Endodermal cell (in vitro differentiated cells): ENCODE results near the gene RSPO3. TPM values are rescaled to one million over a fixed set of nuclear protein-coding genes. Genes with fewer than 3 reads are reported as not detected.

ENCODE experiments used
- DNase-seq: peaks from one replicate; pipeline ENCODE4 v3.0.0-alpha.2; 2017
- H3K27ac ChIP-seq: 2 replicates; pipeline ENCODE4 v1.5.1; 2013; ENCODE audit warnings: mild to moderate bottlenecking, low read depth, low read length, moderate library complexity
- H3K27me3 ChIP-seq: 2 replicates; pipeline ENCODE4 v1.6.1; 2013; ENCODE audit warnings: mild to moderate bottlenecking, low read length, moderate library complexity; ENCODE audit not compliant: insufficient read depth, control insufficient read depth, poor library complexity, severe bottlenecking
- H3K36me3 ChIP-seq: 2 replicates; pipeline ENCODE4 v1.7.0; 2013; ENCODE audit warnings: mild to moderate bottlenecking, low read length, moderate library complexity; ENCODE audit not compliant: control insufficient read depth, insufficient read depth
- H3K4me1 ChIP-seq: one replicate; pipeline ENCODE4 v1.7.0; 2013; ENCODE audit warnings: low read length; ENCODE audit not compliant: control insufficient read depth, insufficient read depth
- H3K4me3 ChIP-seq: 2 replicates; pipeline ENCODE4 v1.5.1; 2013; ENCODE audit warnings: mild to moderate bottlenecking, low read length, moderate library complexity
- H3K9ac ChIP-seq: 2 replicates; pipeline ENCODE4 v1.6.1; 2013; ENCODE audit warnings: mild to moderate bottlenecking, low read length, moderate library complexity; ENCODE audit not compliant: poor library complexity, severe bottlenecking; ENCODE audit errors: extremely low read depth
- H3K9me3 ChIP-seq: 2 replicates; pipeline ENCODE4 v1.6.1; 2013; ENCODE audit warnings: mild to moderate bottlenecking, low read length, moderate library complexity; ENCODE audit not compliant: control insufficient read depth
- H3K27ac Mint-ChIP-seq: 2 replicates; pipeline ENCODE4 v1.8.0; 2020; ENCODE audit warnings: mixed read lengths
- H3K27me3 Mint-ChIP-seq: 2 replicates; pipeline ENCODE4 v1.8.0; 2021; ENCODE audit warnings: mild to moderate bottlenecking, mixed read lengths; ENCODE audit not compliant: insufficient read depth
- H3K36me3 Mint-ChIP-seq: 2 replicates; pipeline ENCODE4 v1.8.0; 2020; ENCODE audit warnings: low read depth, mixed read lengths
- H3K4me1 Mint-ChIP-seq: 2 replicates; pipeline ENCODE4 v1.8.0; 2020; ENCODE audit warnings: mixed read lengths
- H3K4me3 Mint-ChIP-seq: 2 replicates; pipeline ENCODE4 v1.8.0; 2020; ENCODE audit warnings: mild to moderate bottlenecking, moderate library complexity, mixed read lengths
- H3K9me3 Mint-ChIP-seq: 2 replicates; pipeline ENCODE4 v1.8.0; 2020; ENCODE audit warnings: mild to moderate bottlenecking, mixed read lengths
- WGBS, 2 experiments: methylation state at CpG; one replicate each; pipeline versions ENCODE4 v1.1.5 to v1.1.7; 2013; ENCODE audit warnings: missing lambda C conversion rate in 2 of 2, mixed read lengths in 1 of 2; ENCODE audit not compliant: insufficient coverage in 1 of 2, insufficient read length in 1 of 2; 5-methylcytosine and 5-hydroxymethylcytosine counted together
- total RNA-seq, 2 donors: library from RNA; stranded (reverse); fragmentation: NEBNext Ultra II Directional in 1 of 2; extraction: Animal tissue kit (Norgen Biotek cat#: 25700) in 1 of 2; gene quantifications; 2 replicates in 1 of 2; 3 replicates in 1 of 2; pipeline ENCODE4 v1.2.1, GENCODE V29; 2021
- TF ChIP-seq, protein P1 (sequence below): fragments of 200-600 bp; sonication (generic); conservative IDR thresholded peaks from 2 replicates; pipeline ENCODE4 v1.5.0; 2021; ENCODE audit warnings: antibody characterized with exemption, mild to moderate bottlenecking

RSPO3 gene
- total RNA-seq, 2 donors from 2014 or later = 0.20 to 0.31 TPM

GRCh38 chr6:127079681-127080080, 38.8 kb upstream of the RSPO3 start:
- H3K27ac Mint-ChIP-seq = no peak overlapping the region
- H3K4me3 ChIP-seq = no peak overlapping the region
- no peaks in the 10 kb centered on the region for H3K36me3 ChIP-seq
- no peaks in the 10 kb centered on the region for H3K27me3 Mint-ChIP-seq
- no peak overlapping the region for H3K27ac ChIP-seq
- H3K4me3 Mint-ChIP-seq = no peak overlapping the region
- peaks cover 6% of the 10 kb centered on the region for H3K4me1 Mint-ChIP-seq
- no peaks in the 10 kb centered on the region for H3K9me3 Mint-ChIP-seq
- no peaks in the 10 kb centered on the region for H3K27me3 ChIP-seq
- DNase-seq = no peak
- no peaks in the 10 kb centered on the region for H3K36me3 Mint-ChIP-seq
- H3K9me3 ChIP-seq = no peaks in the 10 kb centered on the region
- TF ChIP-seq, protein P1, sequence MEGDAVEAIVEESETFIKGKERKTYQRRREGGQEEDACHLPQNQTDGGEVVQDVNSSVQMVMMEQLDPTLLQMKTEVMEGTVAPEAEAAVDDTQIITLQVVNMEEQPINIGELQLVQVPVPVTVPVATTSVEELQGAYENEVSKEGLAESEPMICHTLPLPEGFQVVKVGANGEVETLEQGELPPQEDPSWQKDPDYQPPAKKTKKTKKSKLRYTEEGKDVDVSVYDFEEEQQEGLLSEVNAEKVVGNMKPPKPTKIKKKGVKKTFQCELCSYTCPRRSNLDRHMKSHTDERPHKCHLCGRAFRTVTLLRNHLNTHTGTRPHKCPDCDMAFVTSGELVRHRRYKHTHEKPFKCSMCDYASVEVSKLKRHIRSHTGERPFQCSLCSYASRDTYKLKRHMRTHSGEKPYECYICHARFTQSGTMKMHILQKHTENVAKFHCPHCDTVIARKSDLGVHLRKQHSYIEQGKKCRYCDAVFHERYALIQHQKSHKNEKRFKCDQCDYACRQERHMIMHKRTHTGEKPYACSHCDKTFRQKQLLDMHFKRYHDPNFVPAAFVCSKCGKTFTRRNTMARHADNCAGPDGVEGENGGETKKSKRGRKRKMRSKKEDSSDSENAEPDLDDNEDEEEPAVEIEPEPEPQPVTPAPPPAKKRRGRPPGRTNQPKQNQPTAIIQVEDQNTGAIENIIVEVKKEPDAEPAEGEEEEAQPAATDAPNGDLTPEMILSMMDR = no peak
- H3K4me1 ChIP-seq = no peaks in the 10 kb centered on the region
- no peak overlapping the region for H3K9ac ChIP-seq

DNA sequence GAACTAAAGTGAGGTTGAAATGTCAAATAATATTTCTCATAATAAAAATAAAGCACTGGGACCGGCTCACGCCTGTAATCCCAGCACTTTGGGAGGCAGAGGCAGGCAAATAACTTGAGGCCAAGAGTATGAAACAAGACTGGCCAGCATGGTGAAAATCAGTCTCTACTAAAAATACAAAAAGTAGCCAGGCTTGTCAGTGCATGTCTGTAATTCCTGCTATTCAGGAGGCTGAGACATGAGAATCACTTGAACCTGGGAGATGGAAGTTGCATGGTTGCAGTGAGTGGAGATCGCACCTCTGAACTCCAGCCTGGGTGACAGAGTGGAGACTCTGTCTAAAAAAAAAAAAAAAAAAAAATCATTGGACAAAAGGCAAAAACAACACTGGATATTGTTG, 38.4 kb upstream of the RSPO3 start:
- Mint-ChIP-seq H3K27ac (no peak overlapping the region), H3K9me3 (no peaks in the 10 kb centered on the region), H3K4me3 (no peak overlapping the region), H3K36me3 (no peaks in the 10 kb centered on the region), H3K4me1 (peaks cover 6% of the 10 kb centered on the region), H3K27me3 (no peaks in the 10 kb centered on the region)
- Histone ChIP-seq H3K9me3 (no peaks in the 10 kb centered on the region), H3K36me3 (no peaks in the 10 kb centered on the region), H3K9ac (no peak overlapping the region), H3K27me3 (no peaks in the 10 kb centered on the region), H3K27ac (no peak overlapping the region), H3K4me3 (no peak overlapping the region), H3K4me1 (no peaks in the 10 kb centered on the region)
- TF ChIP-seq, protein P1 = no peak
- no peak for DNase-seq
- 80 to 92% methylated on average over 2 to 3 of the region's 3 CpGs for WGBS, 2 experiments

- Histone ChIP-seq H3K27me3 (no peaks in the 10 kb centered on the region), H3K9me3 (no peaks in the 10 kb centered on the region), H3K4me1 (no peaks in the 10 kb centered on the region), H3K9ac (no peak overlapping the region), H3K4me3 (no peak overlapping the region), H3K27ac (no peak overlapping the region), H3K36me3 (no peaks in the 10 kb centered on the region)
- no peaks in the 10 kb centered on the region for H3K36me3 Mint-ChIP-seq
- H3K27ac Mint-ChIP-seq = no peak overlapping the region
- no peaks in the 10 kb centered on the region for H3K9me3 Mint-ChIP-seq
- WGBS, 2 experiments = 83 to 92% methylated on average over 2 of the region's 2 CpGs
- peaks cover 3% of the 10 kb centered on the region for H3K4me1 Mint-ChIP-seq
- H3K4me3 Mint-ChIP-seq = no peak overlapping the region
- TF ChIP-seq, protein P1 = no peak
- no peaks in the 10 kb centered on the region for H3K27me3 Mint-ChIP-seq
- DNase-seq = no peak
Measured at GRCh38 chr6:127083231-127083962, 35.1 kb upstream of the RSPO3 start.
